Activated CD8-positive, alpha-beta memory T cell treated with anti-CD3 and anti-CD28 coated beads, Interleukin-2, amount 50 U/mL, for 4 hours (primary cell): ENCODE results near the gene FNDC3B.

Experiments
- DNase-seq: peaks from one replicate; pipeline ENCODE4 v3.0.0-alpha.2; 2020

The FNDC3B gene

GRCh38 chr3:172296975-172297332, 257.6 kb downstream of the FNDC3B start:
- no peak for DNase-seq

GRCh38 chr3:172298247-172298646, 258.9 kb downstream of the FNDC3B start:
- no peak for DNase-seq

- DNase-seq = no peak
These were observed 260.8 kb downstream of the FNDC3B start for GRCh38 chr3:172300187-172300586.

- no peak for DNase-seq
These were observed 261.5 kb downstream of the FNDC3B start for GRCh38 chr3:172300862-172301261.

- no peak for DNase-seq
These were observed 262.8 kb downstream of the FNDC3B start for GRCh38 chr3:172302203-172302602.

GRCh38 chr3:172303181-172303580, 263.8 kb downstream of the FNDC3B start:
- no peak for DNase-seq

- no peak for DNase-seq
These were observed 264.7 kb downstream of the FNDC3B start for GRCh38 chr3:172303941-172304558.

GRCh38 chr3:172305552-172305951, 266.2 kb downstream of the FNDC3B start:
- DNase-seq = no peak

GRCh38 chr3:172305974-172306373, 266.6 kb downstream of the FNDC3B start:
- no peak for DNase-seq

GRCh38 chr3:172307141-172307560, 267.8 kb downstream of the FNDC3B start:
- no peak for DNase-seq

- no peak for DNase-seq
These were observed 269.7 kb downstream of the FNDC3B start for GRCh38 chr3:172309059-172309458.

GRCh38 chr3:172309741-172310427, 270.5 kb downstream of the FNDC3B start:
- no peak for DNase-seq

- DNase-seq = no peak
These were observed 271.0 kb downstream of the FNDC3B start for GRCh38 chr3:172310428-172310760.

GRCh38 chr3:172311217-172311616, 271.8 kb downstream of the FNDC3B start:
- no peak for DNase-seq

GRCh38 chr3:172312001-172312400, 272.6 kb downstream of the FNDC3B start:
- no peak for DNase-seq

- DNase-seq = no peak
These were observed 273.3 kb downstream of the FNDC3B start for GRCh38 chr3:172312711-172313110.

- DNase-seq = no peak
These were observed 274.3 kb downstream of the FNDC3B start for GRCh38 chr3:172313671-172314070.

- DNase-seq = no peak
These were observed 275.3 kb downstream of the FNDC3B start for GRCh38 chr3:172314591-172315160.

GRCh38 chr3:172315401-172316091, 276.2 kb downstream of the FNDC3B start:
- no peak for DNase-seq

GRCh38 chr3:172316758-172317157, 277.4 kb downstream of the FNDC3B start:
- no peak for DNase-seq

- DNase-seq = no peak
These were observed 278.1 kb downstream of the FNDC3B start for GRCh38 chr3:172317481-172317880.

GRCh38 chr3:172317984-172318383, 278.6 kb downstream of the FNDC3B start:
- no peak for DNase-seq

GRCh38 chr3:172319595-172319994, 280.2 kb downstream of the FNDC3B start:
- DNase-seq = no peak

GRCh38 chr3:172320468-172320867, 281.1 kb downstream of the FNDC3B start:
- no peak for DNase-seq
